GM10266 (cell line): ENCODE data around the gene KRT14.

Experiments
- DNase-seq: peaks from one replicate; pipeline ENCODE4 v3.0.0; 2012; ENCODE audit errors: extremely low spot score
- TF ChIP-seq, protein P1 (sequence below): IDR thresholded peaks from 2 replicates; pipeline ENCODE4 v1.5.1; 2012; ENCODE audit warnings: mild to moderate bottlenecking, low read depth; ENCODE audit not compliant: control insufficient read depth, insufficient read depth; ENCODE audit errors: missing control alignments

Gene KRT14

DNA sequence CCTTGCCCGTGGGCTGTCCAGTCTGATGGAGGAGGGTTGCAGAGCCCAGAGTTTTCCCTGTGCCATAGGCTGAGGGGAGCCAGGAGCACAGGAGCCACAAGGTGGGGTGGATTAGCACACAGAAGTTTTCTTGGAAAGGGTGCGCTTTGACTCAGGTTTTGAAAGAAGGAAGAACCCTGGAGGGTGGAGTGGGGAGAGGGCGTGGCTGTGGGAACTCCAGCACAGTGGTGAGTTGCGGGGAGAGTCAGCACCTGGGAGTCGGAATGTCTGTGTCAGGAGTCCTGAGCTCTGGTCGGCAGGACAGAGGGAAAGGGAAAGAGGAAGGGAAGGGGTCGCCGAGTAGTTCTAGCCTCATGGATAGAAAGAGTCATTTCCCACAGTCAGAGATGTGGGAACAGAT lies 8.9 kb upstream of the KRT14 start:
- TF ChIP-seq, protein P1, sequence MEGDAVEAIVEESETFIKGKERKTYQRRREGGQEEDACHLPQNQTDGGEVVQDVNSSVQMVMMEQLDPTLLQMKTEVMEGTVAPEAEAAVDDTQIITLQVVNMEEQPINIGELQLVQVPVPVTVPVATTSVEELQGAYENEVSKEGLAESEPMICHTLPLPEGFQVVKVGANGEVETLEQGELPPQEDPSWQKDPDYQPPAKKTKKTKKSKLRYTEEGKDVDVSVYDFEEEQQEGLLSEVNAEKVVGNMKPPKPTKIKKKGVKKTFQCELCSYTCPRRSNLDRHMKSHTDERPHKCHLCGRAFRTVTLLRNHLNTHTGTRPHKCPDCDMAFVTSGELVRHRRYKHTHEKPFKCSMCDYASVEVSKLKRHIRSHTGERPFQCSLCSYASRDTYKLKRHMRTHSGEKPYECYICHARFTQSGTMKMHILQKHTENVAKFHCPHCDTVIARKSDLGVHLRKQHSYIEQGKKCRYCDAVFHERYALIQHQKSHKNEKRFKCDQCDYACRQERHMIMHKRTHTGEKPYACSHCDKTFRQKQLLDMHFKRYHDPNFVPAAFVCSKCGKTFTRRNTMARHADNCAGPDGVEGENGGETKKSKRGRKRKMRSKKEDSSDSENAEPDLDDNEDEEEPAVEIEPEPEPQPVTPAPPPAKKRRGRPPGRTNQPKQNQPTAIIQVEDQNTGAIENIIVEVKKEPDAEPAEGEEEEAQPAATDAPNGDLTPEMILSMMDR = no peak
- no peak for DNase-seq

GRCh38 chr17:41594363-41594915 lies 7.7 kb upstream of the KRT14 start:
- DNase-seq = no peak
- TF ChIP-seq, protein P1 = no peak

- TF ChIP-seq, protein P1 = no peak
- DNase-seq = no peak
Observed at GRCh38 chr17:41593306-41593981, 6.7 kb upstream of the KRT14 start.

DNA sequence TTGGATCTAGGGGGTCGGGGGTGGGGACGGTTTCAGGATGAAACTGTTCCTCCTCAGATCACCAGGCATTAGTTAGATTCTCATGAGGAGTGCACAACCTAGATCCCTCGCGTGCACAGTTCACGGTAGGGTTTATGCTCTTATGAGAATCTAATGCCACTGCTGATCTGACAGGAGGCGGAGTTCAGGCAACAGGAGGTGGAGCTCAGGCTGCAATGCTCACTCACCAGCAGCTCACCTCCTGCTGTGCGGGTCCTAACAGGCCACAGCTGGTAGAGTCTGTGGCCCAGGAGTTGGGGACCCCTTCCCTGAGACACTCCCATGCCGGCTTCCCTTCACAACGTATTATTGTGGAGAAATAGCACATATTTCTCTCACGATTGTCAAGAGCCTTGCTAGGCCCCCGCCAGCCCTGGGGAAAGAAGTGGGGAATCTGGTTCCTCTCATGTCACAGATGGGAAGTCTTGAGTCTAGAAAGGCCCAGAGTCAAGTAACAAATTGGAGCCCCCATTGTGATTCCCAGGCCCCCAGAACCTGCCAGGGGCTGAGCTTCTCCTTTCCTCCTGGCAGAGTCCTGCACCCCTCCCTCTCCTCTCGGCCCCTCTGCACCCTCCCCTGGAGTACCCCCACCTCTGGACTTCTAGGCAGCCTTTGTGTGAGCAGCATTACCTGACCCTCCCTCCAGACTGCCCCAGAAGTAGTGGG lies 6.1 kb upstream of the KRT14 start:
- TF ChIP-seq, protein P1 = no peak
- DNase-seq = no peak

DNA sequence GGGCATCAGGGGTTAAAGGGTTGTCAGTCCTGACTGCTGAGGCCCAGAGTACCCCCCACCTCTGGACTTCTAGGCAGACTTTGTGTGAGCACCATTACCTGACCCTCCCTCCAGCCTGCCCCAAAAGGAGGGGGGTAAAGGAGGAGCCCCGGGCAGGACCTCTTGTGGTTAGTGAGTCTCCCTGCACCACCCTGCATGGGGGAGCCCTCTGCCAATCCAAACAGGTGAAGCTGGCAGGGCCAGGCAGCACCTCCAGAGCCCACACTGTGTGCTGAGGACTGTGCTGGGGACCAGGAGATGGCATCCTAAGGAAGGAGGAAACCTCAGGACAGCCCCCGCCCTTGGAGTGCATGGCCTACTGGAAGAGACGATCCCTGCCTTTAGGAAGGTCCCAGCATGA lies 2.6 kb upstream of the KRT14 start:
- no peak for DNase-seq
- TF ChIP-seq, protein P1 = no peak

DNA sequence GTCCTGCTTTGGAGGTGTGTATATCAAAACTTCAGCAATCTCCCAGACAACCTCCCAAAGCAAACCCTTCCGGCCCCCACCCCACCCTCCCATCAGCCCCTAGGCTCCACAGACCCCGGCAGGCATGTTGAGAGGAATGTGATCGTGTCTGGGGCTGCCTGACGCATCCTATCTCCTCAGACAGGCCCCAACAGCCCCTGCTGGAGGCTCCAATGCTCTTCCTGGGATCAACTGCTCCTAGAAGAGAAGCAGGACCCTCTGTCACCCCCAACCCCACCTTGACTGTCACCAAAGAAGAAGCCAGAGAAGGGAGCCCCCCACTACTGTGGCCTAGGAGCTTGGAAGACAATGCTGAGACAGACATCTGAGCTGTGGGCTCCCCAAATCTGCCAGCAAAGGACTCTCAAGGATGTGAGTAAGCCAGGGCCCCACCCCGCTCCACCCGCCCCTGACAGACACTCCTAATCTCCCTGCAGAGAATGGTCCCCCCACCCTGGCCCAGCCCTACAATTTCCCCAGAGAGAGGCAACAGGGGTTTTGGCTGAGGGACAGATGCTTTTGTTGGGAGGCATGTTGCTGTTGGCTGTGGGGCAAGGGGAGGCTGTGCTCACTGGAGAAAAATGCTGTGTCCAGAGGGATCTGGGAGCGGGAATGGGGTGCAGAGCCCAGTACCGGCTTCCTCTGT lies 1.6 kb upstream of the KRT14 start:
- TF ChIP-seq, protein P1 = no peak
- no peak for DNase-seq
